Activated gamma-delta T cell (primary cell): Measurements from ENCODE around the gene ADGRL3.
"Not testable (repeated sequence)": the region's sequence is repeated elsewhere in the genome, so short reads cannot be mapped to it uniquely, and the experiment has no call there.

ENCODE experiments used
- DNase-seq: peaks from one replicate; lab custom pipeline; 2025; lab: John Stamatoyannopoulos, UW

The ADGRL3 gene

GRCh38 chr4:61638591-61638990, 438.5 kb downstream of the ADGRL3 start:
- no peak for DNase-seq

DNA sequence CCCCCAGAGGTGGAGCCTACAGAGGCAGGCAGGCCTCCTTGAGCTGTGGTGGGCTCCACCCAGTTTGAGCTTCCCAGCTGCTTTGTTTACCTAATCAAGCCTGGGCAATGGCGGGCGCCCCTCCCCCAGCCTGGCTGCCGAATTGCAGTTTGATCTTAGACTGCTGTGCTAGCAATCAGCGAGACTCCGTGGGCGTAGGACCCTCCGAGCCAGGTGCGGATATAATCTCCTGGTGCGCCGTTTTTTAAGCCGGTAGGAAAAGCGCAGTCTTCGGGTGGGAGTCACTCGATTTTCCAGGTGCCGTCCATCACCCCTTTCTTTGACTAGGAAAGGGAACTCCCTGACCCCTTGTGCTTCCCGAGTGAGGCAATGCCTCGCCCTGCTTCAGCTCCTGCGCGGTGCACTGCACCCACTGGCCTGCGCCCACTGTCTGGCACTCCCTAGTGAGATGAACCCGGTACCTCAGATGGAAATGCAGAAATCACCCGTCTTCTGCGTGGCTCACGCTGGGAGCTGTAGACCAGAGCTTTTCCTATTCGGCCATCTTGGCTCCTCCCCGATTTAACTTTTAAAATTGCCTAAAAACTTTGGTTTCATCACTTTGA, 446.7 kb downstream of the ADGRL3 start:
- not testable (repeated sequence) for DNase-seq

DNA sequence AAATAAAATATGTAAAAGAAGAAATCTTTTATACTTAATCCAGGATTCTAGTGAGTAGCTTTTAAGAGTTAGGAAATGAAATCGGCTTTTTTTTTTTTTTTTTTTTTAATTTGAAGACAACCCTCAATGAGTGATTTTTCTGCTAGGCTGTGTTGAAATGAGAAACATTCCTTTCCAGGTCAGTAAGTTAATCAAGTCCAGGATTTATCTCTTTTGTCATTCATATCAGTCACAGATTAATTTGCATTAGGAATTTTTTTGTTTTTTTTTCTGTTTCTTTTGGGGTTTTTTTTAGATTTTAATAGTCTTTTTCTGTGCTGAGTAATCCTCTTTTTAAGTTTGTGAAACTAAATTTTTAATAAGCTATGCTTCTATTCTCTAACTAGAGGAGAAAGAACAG, 448.1 kb downstream of the ADGRL3 start:
- DNase-seq, result no peak

- DNase-seq, result no peak
Measured at GRCh38 chr4:61657016-61657415, 456.9 kb downstream of the ADGRL3 start.

GRCh38 chr4:61661960-61662359, 461.8 kb downstream of the ADGRL3 start:
- no peak for DNase-seq

DNA sequence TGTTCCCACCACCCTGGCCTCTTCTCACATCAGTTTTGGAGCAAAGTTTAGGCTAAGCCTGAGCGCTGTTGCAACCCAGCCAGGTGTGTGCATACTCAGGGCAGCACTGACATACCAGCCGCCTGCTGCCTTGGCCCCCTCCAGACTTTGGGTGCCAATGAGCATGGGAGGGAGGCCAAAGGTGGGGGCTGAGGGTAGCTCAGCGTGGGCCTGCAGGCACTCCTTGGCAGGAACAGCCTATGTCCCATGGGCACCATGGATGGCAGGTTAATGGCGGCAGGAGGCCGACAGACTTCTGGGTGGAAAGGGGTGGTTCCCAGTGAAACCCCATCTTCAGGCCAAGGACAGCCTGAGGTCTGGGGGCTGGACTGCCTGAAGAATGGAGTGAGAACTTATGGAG, 462.2 kb downstream of the ADGRL3 start:
- no peak for DNase-seq

DNA sequence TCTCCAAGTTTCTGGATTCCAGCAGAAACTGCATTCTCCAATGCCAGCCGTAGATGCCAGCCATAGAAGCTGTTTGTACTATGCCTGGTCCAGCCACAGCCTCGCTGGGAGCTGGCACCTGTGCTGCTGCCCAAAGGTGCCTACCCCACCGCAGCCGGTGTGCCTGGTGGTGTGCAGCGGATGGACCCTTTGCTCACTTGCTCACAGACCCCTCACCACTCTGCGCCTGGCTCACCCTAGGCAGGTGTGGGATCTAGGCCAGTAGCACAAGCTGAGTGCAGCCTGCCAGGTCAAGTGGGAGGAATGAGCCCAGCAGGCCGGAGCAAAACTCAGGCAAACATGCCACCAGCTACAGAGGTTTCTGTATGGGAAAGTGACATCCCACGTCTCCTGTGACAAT, 463.2 kb downstream of the ADGRL3 start:
- DNase-seq, result no peak

- DNase-seq, result no peak
Measured at GRCh38 chr4:61665649-61666048, 465.5 kb downstream of the ADGRL3 start.

DNA sequence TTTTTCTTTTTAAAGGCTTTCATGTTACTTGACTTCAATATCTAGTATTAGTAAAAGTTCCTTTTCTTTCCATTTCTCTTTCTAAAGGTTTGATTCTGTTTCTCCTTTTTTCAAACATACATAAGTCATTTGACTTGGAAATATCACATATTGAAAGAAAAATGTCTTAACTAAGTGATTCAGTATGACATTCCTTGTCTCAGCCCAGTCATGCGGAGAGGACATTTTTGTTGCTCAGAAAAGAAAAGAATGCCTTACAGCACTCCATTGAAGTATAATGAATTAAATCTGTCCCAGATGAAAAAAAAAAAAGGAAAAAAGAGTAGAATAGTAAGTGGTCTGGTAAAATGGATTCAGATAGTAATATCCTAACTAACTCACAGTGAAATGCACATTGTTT, 466.1 kb downstream of the ADGRL3 start:
- DNase-seq, result no peak

GRCh38 chr4:61671599-61671998, 471.5 kb downstream of the ADGRL3 start:
- no peak for DNase-seq

- DNase-seq, result no peak
Measured at GRCh38 chr4:61675464-61675863, 475.3 kb downstream of the ADGRL3 start.

- DNase-seq, result no peak
Measured at GRCh38 chr4:61678297-61678696, 478.2 kb downstream of the ADGRL3 start.

DNA sequence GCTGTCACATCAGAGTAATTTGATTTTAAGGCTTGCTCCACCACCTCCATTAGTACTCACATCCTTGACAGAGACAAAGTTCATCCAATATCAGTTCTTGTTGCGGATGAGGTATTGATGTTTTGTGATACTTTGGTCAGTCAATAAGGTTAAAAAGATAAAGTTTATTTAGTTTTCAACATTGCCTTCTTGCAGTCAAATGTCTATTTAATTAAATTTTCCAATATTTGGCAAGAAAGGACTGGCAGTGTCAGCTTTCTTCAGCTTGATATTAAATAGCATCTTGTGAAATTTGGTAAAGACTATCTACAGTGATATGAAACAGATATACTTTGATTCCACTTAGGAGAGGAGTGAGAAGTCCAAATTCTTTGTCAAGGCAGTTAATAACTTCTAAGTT, 493.4 kb downstream of the ADGRL3 start:
- no peak for DNase-seq

DNA sequence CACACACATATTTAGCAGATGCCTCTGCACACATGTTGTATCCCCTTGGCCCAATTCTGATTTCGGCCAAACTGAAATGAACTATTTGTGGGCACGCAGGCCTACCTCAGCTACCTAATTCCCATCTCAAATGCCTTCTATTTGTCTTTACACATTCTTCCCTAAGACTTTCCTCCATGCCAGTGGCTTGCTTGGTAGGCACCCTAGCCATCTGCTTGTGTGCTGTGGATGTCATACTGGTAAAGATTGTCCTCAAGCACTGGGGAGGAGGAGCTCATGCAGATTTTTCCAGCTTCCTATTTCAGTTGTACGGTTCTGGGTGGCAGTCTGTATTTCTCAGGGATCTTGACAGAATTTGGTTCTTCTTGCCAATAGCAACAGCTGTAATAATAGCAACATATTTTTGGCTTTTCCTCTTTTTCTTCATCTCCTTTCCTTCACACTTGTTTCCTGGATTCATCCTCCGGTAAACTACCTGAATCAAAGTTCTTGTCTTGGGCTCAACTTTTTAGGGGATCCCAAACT, 514.3 kb downstream of the ADGRL3 start:
- no peak for DNase-seq

GRCh38 chr4:61716426-61716825, 516.3 kb downstream of the ADGRL3 start:
- no peak for DNase-seq

GRCh38 chr4:61723492-61723891, 523.4 kb downstream of the ADGRL3 start:
- no peak for DNase-seq

- DNase-seq, result no peak
Measured at GRCh38 chr4:61727286-61727685, 527.2 kb downstream of the ADGRL3 start.

DNA sequence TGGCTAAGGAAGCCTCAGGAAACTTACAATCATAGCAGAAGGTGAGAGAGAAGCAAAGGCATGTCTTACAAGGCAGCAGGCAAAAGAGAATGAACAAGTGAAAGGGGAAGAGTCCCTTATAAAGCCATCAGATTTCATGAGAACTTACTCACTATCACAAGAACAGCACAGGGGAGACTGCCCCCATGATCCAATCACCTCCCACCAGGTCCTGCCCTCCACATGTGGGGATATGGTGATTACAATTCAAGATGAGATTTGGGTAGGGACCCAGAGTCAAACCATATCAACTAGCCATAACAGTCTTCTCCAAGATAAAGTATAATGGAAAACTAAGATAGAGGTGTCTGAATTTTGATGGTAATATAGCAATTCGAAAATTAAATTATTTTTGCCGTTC, 534.3 kb downstream of the ADGRL3 start:
- DNase-seq, result no peak

DNA sequence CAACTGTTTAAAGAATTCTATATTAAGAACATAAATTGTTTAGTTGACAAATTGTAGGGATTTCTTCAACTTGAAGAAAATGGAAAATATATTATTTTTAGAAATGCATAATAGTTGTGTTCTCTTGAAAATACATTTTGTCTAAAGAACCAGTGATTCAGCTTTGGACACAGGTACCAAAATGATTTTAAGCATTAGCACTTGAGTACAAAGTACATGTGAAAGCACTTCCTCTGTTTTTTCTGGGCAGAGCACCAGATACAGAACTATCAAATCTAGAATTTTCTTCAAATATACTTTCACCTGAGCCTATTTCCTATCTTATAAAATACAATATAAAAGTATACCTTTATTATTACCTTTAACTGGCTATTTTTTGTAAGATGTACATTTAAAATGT, 539.8 kb downstream of the ADGRL3 start:
- no peak for DNase-seq

DNA sequence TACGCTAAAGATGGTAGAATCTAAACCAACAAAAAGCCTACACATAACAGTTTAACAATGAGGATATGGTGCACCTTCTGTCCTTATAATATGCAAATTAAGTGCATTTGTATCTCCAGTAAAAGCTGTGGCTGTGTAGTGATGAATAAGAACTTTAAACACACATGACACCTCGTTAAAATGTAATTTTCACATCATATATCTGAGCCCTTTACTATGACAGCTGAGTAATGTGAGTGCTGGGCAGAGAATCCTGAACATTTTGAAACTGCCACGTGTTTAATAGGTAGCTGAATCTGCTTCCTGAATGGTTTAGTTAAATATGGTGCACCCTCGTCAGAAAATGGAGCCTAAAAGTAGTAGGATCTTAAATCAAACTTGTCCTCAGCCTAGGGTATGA, 540.8 kb downstream of the ADGRL3 start:
- no peak for DNase-seq

DNA sequence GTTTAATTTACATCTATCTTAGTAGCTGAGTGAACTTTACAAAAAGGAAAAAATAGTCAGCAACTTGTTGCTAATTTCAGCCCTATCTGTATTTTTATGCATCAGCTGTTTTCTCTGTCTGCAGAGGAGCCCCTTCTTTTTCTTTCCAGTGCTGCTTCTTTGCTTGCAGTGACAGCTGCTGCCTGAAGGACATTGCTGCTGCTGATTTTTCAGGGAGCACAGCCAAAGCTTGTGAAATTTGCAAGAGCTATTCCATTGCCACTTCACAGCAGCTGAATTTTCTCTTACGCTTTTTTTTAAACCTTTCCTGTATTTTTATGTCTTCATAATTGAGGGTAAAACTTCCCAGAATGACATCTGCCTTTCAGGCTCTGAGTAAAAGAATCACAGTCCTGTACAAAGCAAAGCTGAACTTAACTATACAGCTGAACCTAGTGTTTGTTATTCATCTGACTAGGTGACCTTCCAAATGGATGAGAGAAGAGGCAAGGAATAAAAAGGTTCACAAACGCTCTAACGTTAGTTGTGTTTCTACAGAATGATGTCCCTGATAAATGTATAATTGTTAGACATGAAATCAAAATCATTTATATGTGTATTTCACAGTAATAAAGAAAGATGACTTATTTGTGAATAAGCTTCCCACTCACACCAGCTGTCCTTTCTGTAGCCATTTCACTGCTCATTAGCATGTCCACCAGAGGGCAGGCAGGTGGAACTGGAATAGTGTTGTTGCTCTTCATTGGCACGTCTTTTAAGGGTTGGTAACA, 541.4 kb downstream of the ADGRL3 start:
- no peak for DNase-seq

- DNase-seq, result no peak
Measured at GRCh38 chr4:61750810-61751209, 550.7 kb downstream of the ADGRL3 start.

- DNase-seq, result no peak
Measured at GRCh38 chr4:61752617-61753016, 552.5 kb downstream of the ADGRL3 start.

DNA sequence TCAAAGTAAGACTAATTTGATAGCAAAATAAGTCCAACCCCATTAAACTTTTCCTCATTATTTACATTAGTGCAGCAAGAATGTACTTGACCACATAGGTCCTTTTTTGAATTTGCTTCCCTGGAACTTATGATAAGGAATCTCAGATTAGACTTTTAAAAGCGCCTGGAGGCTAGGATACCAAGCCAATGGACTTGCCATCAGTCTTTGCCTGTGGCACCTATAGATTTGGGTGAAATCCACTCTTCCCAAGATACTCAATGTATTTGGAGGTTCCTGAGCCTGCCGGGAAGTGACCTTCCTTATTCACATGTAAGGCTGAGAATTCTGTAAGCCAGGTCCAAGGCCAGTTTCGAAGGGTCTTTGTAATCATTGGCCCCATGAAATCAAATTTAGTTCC, 553.6 kb downstream of the ADGRL3 start:
- DNase-seq, result no peak
